ENCODE measurements around the gene PIP4K2A.

Gene PIP4K2A

GRCh38 chr10:22657024-22657423 is 57.4 kb downstream of the PIP4K2A start:
- no peaks in the 10 kb centered on the region for H3K27me3 ChIP-seq (ENCODE audit: insufficient read depth, insufficient read length)
- H3K4me3 ChIP-seq (ENCODE audit: insufficient read length, low read depth) = no peak overlapping the region
- DNase-seq (ENCODE audit: low read depth, low spot score) = no peak
- no peak overlapping the region for H3K9ac ChIP-seq (ENCODE audit: insufficient read length, low read depth)
- H3K36me3 ChIP-seq (ENCODE audit: insufficient read depth, insufficient read length, low read length) = no peaks in the 10 kb centered on the region
- no peaks in the 10 kb centered on the region for H3K4me1 ChIP-seq (ENCODE audit: insufficient read depth, insufficient read length)
- no peak for TF ChIP-seq ZNF274 (IDR thresholded peaks at IDR 0.05; ENCODE audit: low read depth, low read length)
- no peak for TF ChIP-seq YY1 (IDR thresholded peaks at IDR 0.05; ENCODE audit: insufficient read depth, insufficient read length)
- no peak for TF ChIP-seq SUZ12 (IDR thresholded peaks at IDR 0.05; ENCODE audit: extremely low read depth, insufficient read depth, insufficient read length)
- no peaks in the 10 kb centered on the region for H3K9me3 ChIP-seq (ENCODE audit: insufficient read depth, low read length)

DNA sequence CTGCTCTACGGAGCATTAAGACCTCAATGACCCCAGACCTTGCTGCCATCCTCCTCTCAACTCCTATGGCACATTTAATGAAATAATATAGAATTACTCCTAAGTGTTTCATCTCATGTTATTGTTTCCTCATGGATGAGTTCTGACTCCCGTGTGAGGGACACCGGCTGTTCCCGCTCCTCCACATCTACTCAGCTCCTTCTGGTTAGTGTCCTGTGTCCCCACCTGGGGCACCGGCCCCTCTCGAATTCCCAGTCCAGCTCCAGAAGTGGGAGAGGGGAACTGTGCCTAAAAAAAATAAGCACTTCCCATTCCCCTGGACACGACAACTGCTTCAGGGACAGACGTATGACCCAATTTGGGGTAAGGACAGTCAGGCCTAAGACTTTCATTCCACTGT is 58.3 kb downstream of the PIP4K2A start:
- Histone ChIP-seq H3K9me3 (ENCODE audit: insufficient read depth, low read length) (no peaks in the 10 kb centered on the region), H3K4me1 (ENCODE audit: insufficient read depth, insufficient read length) (no peaks in the 10 kb centered on the region), H3K4me3 (ENCODE audit: insufficient read length, low read depth) (no peak overlapping the region), H3K9ac (ENCODE audit: insufficient read length, low read depth) (no peak overlapping the region), H3K27me3 (ENCODE audit: insufficient read depth, insufficient read length) (no peaks in the 10 kb centered on the region), H3K36me3 (ENCODE audit: insufficient read depth, insufficient read length, low read length) (no peaks in the 10 kb centered on the region)
- no peak for DNase-seq (ENCODE audit: low read depth, low spot score)
- TF ChIP-seq YY1 (IDR thresholded peaks at IDR 0.05; ENCODE audit: insufficient read depth, insufficient read length) (no peak), SUZ12 (IDR thresholded peaks at IDR 0.05; ENCODE audit: extremely low read depth, insufficient read depth, insufficient read length) (no peak), ZNF274 (IDR thresholded peaks at IDR 0.05; ENCODE audit: low read depth, low read length) (no peak)

- no peak for DNase-seq (ENCODE audit: low read depth, low spot score)
- Histone ChIP-seq H3K9ac (ENCODE audit: insufficient read length, low read depth) (no peak overlapping the region), H3K27me3 (ENCODE audit: insufficient read depth, insufficient read length) (no peaks in the 10 kb centered on the region), H3K9me3 (ENCODE audit: insufficient read depth, low read length) (no peaks in the 10 kb centered on the region), H3K36me3 (ENCODE audit: insufficient read depth, insufficient read length, low read length) (no peaks in the 10 kb centered on the region), H3K4me3 (ENCODE audit: insufficient read length, low read depth) (no peak overlapping the region), H3K4me1 (ENCODE audit: insufficient read depth, insufficient read length) (no peaks in the 10 kb centered on the region)
- TF ChIP-seq YY1 (IDR thresholded peaks at IDR 0.05; ENCODE audit: insufficient read depth, insufficient read length) (no peak), ZNF274 (IDR thresholded peaks at IDR 0.05; ENCODE audit: low read depth, low read length) (no peak), SUZ12 (IDR thresholded peaks at IDR 0.05; ENCODE audit: extremely low read depth, insufficient read depth, insufficient read length) (no peak)
These were observed 58.9 kb downstream of the PIP4K2A start for GRCh38 chr10:22655312-22655981.

- Histone ChIP-seq H3K9ac (ENCODE audit: insufficient read length, low read depth) (no peak overlapping the region), H3K27me3 (ENCODE audit: insufficient read depth, insufficient read length) (no peaks in the 10 kb centered on the region), H3K4me3 (ENCODE audit: insufficient read length, low read depth) (no peak overlapping the region), H3K36me3 (ENCODE audit: insufficient read depth, insufficient read length, low read length) (no peaks in the 10 kb centered on the region), H3K4me1 (ENCODE audit: insufficient read depth, insufficient read length) (no peaks in the 10 kb centered on the region), H3K9me3 (ENCODE audit: insufficient read depth, low read length) (no peaks in the 10 kb centered on the region)
- TF ChIP-seq YY1 (IDR thresholded peaks at IDR 0.05; ENCODE audit: insufficient read depth, insufficient read length) (no peak), ZNF274 (IDR thresholded peaks at IDR 0.05; ENCODE audit: low read depth, low read length) (no peak), SUZ12 (IDR thresholded peaks at IDR 0.05; ENCODE audit: extremely low read depth, insufficient read depth, insufficient read length) (no peak)
- DNase-seq (ENCODE audit: low read depth, low spot score) = no peak
These were observed 61.3 kb downstream of the PIP4K2A start for GRCh38 chr10:22652988-22653481.

DNA sequence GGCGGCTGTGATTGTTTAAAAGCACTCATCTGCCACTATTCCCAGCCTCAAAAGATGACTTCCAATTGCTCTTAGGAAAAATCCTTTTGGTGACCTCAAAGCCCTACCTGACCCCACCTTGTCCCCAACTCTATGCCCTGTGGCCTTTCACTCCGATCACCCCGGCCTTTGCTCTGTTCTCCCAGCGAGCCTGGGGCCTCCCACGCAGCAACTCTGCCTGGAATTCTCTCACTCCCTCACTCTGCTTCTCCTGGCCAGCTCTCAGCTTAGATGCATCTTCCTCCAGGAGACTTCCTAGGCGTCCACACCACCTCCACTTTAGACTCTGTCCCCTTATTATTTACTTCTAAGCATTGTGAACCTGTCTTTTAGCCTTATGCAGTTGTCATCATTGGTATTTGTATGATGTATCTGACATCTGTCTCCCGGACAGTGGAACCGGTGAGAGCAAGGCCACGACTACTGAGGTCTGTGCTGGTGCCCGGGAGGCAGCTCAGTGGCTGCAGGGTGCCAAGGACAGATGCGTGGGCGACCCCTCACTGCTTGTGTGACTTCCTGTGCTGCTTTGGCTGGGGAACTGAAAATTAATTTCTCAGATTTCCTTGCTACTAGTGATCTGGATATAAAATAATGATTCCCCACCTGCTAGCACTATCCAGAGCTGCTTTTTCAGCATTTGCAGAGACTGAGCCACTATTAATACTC is 63.0 kb downstream of the PIP4K2A start:
- no peak for DNase-seq (ENCODE audit: low read depth, low spot score)
- Histone ChIP-seq H3K4me3 (ENCODE audit: insufficient read length, low read depth) (no peak overlapping the region), H3K4me1 (ENCODE audit: insufficient read depth, insufficient read length) (no peaks in the 10 kb centered on the region), H3K27me3 (ENCODE audit: insufficient read depth, insufficient read length) (no peaks in the 10 kb centered on the region), H3K9ac (ENCODE audit: insufficient read length, low read depth) (no peak overlapping the region), H3K36me3 (ENCODE audit: insufficient read depth, insufficient read length, low read length) (no peaks in the 10 kb centered on the region), H3K9me3 (ENCODE audit: insufficient read depth, low read length) (no peaks in the 10 kb centered on the region)
- no peak for TF ChIP-seq YY1 (IDR thresholded peaks at IDR 0.05; ENCODE audit: insufficient read depth, insufficient read length)
- no peak for TF ChIP-seq SUZ12 (IDR thresholded peaks at IDR 0.05; ENCODE audit: extremely low read depth, insufficient read depth, insufficient read length)
- TF ChIP-seq ZNF274 (IDR thresholded peaks at IDR 0.05; ENCODE audit: low read depth, low read length) = no peak

DNA sequence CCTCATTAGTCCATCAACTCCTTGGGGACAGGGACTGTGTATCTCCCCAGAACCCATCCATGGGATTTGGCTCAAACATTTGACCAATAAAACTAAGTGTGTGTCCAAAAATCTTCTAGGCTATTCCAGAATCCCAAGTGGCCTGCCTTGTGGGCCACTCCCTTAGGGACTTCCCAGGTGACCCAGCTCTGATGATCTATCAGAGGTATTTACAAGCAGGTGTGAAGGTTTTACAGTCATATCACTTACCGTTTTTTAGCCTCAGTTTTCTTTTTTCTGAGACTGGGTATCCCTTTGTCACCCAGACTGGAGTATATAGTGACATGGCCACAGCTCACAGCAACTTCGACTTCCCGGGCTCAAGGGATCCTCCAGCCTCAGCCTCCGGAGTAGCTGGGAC is 64.4 kb downstream of the PIP4K2A start:
- TF ChIP-seq SUZ12 (IDR thresholded peaks at IDR 0.05; ENCODE audit: extremely low read depth, insufficient read depth, insufficient read length) (no peak), ZNF274 (IDR thresholded peaks at IDR 0.05; ENCODE audit: low read depth, low read length) (no peak), YY1 (IDR thresholded peaks at IDR 0.05; ENCODE audit: insufficient read depth, insufficient read length) (no peak)
- H3K27me3 ChIP-seq (ENCODE audit: insufficient read depth, insufficient read length) = no peaks in the 10 kb centered on the region
- no peak overlapping the region for H3K4me3 ChIP-seq (ENCODE audit: insufficient read length, low read depth)
- H3K9ac ChIP-seq (ENCODE audit: insufficient read length, low read depth) = no peak overlapping the region
- no peaks in the 10 kb centered on the region for H3K4me1 ChIP-seq (ENCODE audit: insufficient read depth, insufficient read length)
- no peaks in the 10 kb centered on the region for H3K9me3 ChIP-seq (ENCODE audit: insufficient read depth, low read length)
- DNase-seq (ENCODE audit: low read depth, low spot score) = no peak
- H3K36me3 ChIP-seq (ENCODE audit: insufficient read depth, insufficient read length, low read length) = no peaks in the 10 kb centered on the region

GRCh38 chr10:22649390-22649841 is 65.0 kb downstream of the PIP4K2A start:
- no peak overlapping the region for H3K9ac ChIP-seq (ENCODE audit: insufficient read length, low read depth)
- DNase-seq (ENCODE audit: low read depth, low spot score) = no peak
- TF ChIP-seq ZNF274 (IDR thresholded peaks at IDR 0.05; ENCODE audit: low read depth, low read length) = no peak
- TF ChIP-seq SUZ12 (IDR thresholded peaks at IDR 0.05; ENCODE audit: extremely low read depth, insufficient read depth, insufficient read length) = no peak
- no peak for TF ChIP-seq YY1 (IDR thresholded peaks at IDR 0.05; ENCODE audit: insufficient read depth, insufficient read length)
- H3K27me3 ChIP-seq (ENCODE audit: insufficient read depth, insufficient read length) = no peaks in the 10 kb centered on the region
- no peak overlapping the region for H3K4me3 ChIP-seq (ENCODE audit: insufficient read length, low read depth)
- no peaks in the 10 kb centered on the region for H3K36me3 ChIP-seq (ENCODE audit: insufficient read depth, insufficient read length, low read length)
- H3K4me1 ChIP-seq (ENCODE audit: insufficient read depth, insufficient read length) = no peaks in the 10 kb centered on the region
- no peaks in the 10 kb centered on the region for H3K9me3 ChIP-seq (ENCODE audit: insufficient read depth, low read length)
